Measurements from ENCODE around the gene NFX1.

DNA sequence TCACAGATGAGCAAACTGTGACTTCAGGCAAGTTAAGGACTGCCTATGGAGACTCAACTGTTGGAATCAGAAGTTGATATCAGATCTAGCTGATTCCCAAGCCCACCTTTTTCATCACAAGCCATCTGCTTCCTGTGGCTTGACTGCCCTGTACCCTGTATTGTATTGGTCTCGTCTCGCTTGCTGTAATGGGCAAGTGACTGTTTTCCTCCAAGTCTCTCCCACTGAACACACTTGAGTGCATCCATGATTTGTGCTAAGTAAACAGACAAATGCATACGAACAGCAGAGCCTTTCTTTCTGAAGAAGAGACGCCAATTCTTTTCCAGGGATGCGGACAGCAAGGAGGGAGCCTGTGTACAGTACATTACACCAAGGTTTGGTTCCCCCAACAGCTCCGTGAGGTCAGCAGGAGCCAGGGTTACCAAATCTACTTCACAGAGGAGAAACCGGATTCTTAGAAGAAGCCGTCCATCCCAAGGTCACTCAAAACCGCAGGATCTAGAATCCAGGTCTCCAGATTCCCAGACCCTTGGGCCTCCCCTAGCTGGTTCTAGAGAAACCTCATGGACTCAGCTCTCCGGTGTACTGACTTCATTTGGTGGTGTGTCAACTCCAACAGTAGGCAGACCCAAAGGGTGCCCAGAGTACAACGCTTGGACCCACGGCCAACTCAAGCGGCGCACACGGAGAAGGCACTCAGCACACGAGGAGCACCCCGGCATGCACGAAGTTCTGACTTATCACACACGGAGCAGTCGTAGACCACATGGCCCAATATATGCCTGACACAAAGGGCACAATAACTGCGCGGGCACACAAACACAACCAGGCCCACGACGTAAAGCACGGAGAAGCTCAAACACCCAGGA, 26.9 kb upstream of the NFX1 start:
- no peak for TF ChIP-seq ZFP30 (CRISPR knock-in tag; IDR thresholded peaks at IDR 0.05)
- no peak for TF ChIP-seq ISL1 (CRISPR knock-in tag; IDR thresholded peaks at IDR 0.05)
- TF ChIP-seq ZNF565 (CRISPR knock-in tag; conservative IDR thresholded peaks at IDR 0.05; ENCODE audit: low read depth): no peak
- TF ChIP-seq, protein P1, sequence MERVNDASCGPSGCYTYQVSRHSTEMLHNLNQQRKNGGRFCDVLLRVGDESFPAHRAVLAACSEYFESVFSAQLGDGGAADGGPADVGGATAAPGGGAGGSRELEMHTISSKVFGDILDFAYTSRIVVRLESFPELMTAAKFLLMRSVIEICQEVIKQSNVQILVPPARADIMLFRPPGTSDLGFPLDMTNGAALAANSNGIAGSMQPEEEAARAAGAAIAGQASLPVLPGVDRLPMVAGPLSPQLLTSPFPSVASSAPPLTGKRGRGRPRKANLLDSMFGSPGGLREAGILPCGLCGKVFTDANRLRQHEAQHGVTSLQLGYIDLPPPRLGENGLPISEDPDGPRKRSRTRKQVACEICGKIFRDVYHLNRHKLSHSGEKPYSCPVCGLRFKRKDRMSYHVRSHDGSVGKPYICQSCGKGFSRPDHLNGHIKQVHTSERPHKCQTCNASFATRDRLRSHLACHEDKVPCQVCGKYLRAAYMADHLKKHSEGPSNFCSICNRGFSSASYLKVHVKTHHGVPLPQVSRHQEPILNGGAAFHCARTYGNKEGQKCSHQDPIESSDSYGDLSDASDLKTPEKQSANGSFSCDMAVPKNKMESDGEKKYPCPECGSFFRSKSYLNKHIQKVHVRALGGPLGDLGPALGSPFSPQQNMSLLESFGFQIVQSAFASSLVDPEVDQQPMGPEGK (CRISPR knock-in tag; IDR thresholded peaks at IDR 0.05; ENCODE audit: borderline replicate concordance): no peak
- no peak for TF ChIP-seq ZC3H10 (CRISPR knock-in tag; IDR thresholded peaks at IDR 0.05)
- TF ChIP-seq, protein P2, sequence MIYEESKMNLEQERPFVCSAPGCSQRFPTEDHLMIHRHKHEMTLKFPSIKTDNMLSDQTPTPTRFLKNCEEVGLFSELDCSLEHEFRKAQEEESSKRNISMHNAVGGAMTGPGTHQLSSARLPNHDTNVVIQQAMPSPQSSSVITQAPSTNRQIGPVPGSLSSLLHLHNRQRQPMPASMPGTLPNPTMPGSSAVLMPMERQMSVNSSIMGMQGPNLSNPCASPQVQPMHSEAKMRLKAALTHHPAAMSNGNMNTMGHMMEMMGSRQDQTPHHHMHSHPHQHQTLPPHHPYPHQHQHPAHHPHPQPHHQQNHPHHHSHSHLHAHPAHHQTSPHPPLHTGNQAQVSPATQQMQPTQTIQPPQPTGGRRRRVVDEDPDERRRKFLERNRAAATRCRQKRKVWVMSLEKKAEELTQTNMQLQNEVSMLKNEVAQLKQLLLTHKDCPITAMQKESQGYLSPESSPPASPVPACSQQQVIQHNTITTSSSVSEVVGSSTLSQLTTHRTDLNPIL (CRISPR knock-in tag; IDR thresholded peaks at IDR 0.05; ENCODE audit: low read depth): no peak
- no peak for TF ChIP-seq ARNTL (CRISPR knock-in tag; IDR thresholded peaks at IDR 0.05; ENCODE audit: borderline replicate concordance, low read depth)
- TF ChIP-seq CSDC2 (CRISPR knock-in tag; IDR thresholded peaks at IDR 0.05): no peak
- TF ChIP-seq BACH2 (CRISPR knock-in tag; IDR thresholded peaks at IDR 0.05; ENCODE audit: borderline replicate concordance): no peak
- TF ChIP-seq ZNF70 (CRISPR knock-in tag; IDR thresholded peaks at IDR 0.05): no peak
- TF ChIP-seq RARB (CRISPR knock-in tag; IDR thresholded peaks at IDR 0.05): no peak
- TF ChIP-seq ZFP3 (CRISPR knock-in tag; IDR thresholded peaks at IDR 0.05): no peak

Measured in SK-N-SH treated with all-trans-retinoic acid at 6 μM for 48 hours (cell line).